HG02973 (cell line): ENCODE data around the gene MPST.
A peak's percentile ranks its signal among the peaks of the same experiment; 100 is the strongest.
"Not testable (repeated sequence)": the region's sequence is repeated elsewhere in the genome, so short reads cannot be mapped to it uniquely, and the experiment has no call there.

Experiments
- ATAC-seq: cut with Tn5 transposase; IDR thresholded peaks from one replicate; pipeline ENCODE4 v1.9.1; 2021; ENCODE audit warnings: moderate library complexity; ENCODE audit not compliant: unreplicated experiment

MPST gene

GRCh38 chr22:37019309-37020191 lies at the start of gene MPST, which contains the start of gene TST:
MPST (plus strand) TSS chr22:37019742; CDS start chr22:37019837, 95 bp downstream.
TST (minus strand) TSS chr22:37019447; CDS start chr22:37018732, 715 bp downstream.
- ATAC-seq, result no peak

GRCh38 chr22:36971341-36972125 lies 48.0 kb upstream of the MPST start:
- ATAC-seq, result no peak

- no peak for ATAC-seq
Measured at GRCh38 chr22:36976606-36977005, 42.9 kb upstream of the MPST start.

- ATAC-seq, result no peak
Measured at GRCh38 chr22:36977401-36977861, 42.1 kb upstream of the MPST start.

- ATAC-seq, result peak; percentile 70
Measured at GRCh38 chr22:36977947-36978660, 41.4 kb upstream of the MPST start.

GRCh38 chr22:36979016-36979910 lies 40.3 kb upstream of the MPST start:
- no peak for ATAC-seq

- ATAC-seq, result no peak
Measured at GRCh38 chr22:36981247-36981775, 38.2 kb upstream of the MPST start.

- ATAC-seq, result no peak
Measured at GRCh38 chr22:36982136-36982535, 37.4 kb upstream of the MPST start.

GRCh38 chr22:36985211-36985889 lies 34.2 kb upstream of the MPST start:
- no peak for ATAC-seq

GRCh38 chr22:36986242-36986821 lies 33.2 kb upstream of the MPST start:
- no peak for ATAC-seq

GRCh38 chr22:36988075-36988832 lies 31.3 kb upstream of the MPST start:
- no peak for ATAC-seq

- ATAC-seq, result not testable (repeated sequence)
Measured at GRCh38 chr22:36989012-36989411, 30.5 kb upstream of the MPST start.

GRCh38 chr22:36990457-36990856 lies 29.1 kb upstream of the MPST start:
- no peak for ATAC-seq

GRCh38 chr22:36991206-36991605 lies 28.3 kb upstream of the MPST start:
- ATAC-seq, result no peak

GRCh38 chr22:36997746-36998145 lies 21.8 kb upstream of the MPST start:
- ATAC-seq, result no peak

- no peak for ATAC-seq
Measured at GRCh38 chr22:36998620-36999351, 20.8 kb upstream of the MPST start.

GRCh38 chr22:36999463-36999862 lies 20.1 kb upstream of the MPST start:
- ATAC-seq, result no peak
